GM12878 (cell line): ENCODE measurements around the gene SERPINE2. TPM values are rescaled to one million over a fixed set of nuclear protein-coding genes. Genes with fewer than 3 reads are reported as not detected.

Experiments
- ATAC-seq: fragments of 200-7000 bp; cut with Tn5 transposase; 3 replicates; pipeline ENCODE4 v1.9.1; 2020; ENCODE audit warnings: mild to moderate bottlenecking, moderate library complexity
- BruUV-seq: library from RNA; stranded (reverse); fragments of 400-500 nt; replicated peaks from 2 replicates; lab custom pipeline; 2021; lab: Mats Ljungman, UMichigan
- CTCF ChIA-PET: fragments of 300-600 bp; sonication (Branson Sonifier 250); formaldehyde crosslinking; extraction: SDS; loops from one replicate; lab custom pipeline; 2021; ENCODE audit warnings: inconsistent platforms; lab: Yijun Ruan, JAX
- POLR2A ChIA-PET: fragments of 350-600 bp; formaldehyde crosslinking; extraction: SDS; loops from one replicate; lab custom pipeline; 2021; ENCODE audit warnings: inconsistent platforms; lab: Charles Lee
- RAD21 ChIA-PET: fragments of 300-600 bp; sonication (Branson Sonifier 250); formaldehyde crosslinking; loops from one replicate; lab custom pipeline; 2023; ENCODE audit warnings: antibody characterized with exemption; ENCODE audit not compliant: unreplicated experiment; lab: Charles Lee
- SMC1A ChIA-PET: fragments of 300-600 bp; sonication (Branson Sonifier 250); formaldehyde crosslinking; loops from one replicate; lab custom pipeline; 2023; ENCODE audit not compliant: unreplicated experiment, uncharacterized antibody; lab: Charles Lee
- DNase-seq: peaks from one replicate; pipeline ENCODE4 v3.0.0-alpha.2; 2011; ENCODE audit warnings: low read depth, low spot score
- FAIRE-seq: peaks from 3 replicates; lab custom pipeline; 2011; peaks lifted over from hg19 to GRCh38; lab: Jason Lieb, UNC
- H2AFZ ChIP-seq: 2 replicates; pipeline ENCODE4 v1.6.0; 2011; ENCODE audit warnings: low read depth, low read length, control low read depth; ENCODE audit not compliant: control insufficient read depth
- H3K27ac ChIP-seq: 2 replicates; pipeline ENCODE4 v1.5.1; 2011; ENCODE audit warnings: control low read depth; ENCODE audit not compliant: control insufficient read depth, insufficient read depth
- H3K27me3 ChIP-seq, 2 experiments: replicated peaks in 1 of 2; 2 replicates each; pipeline versions ENCODE4 v1.6.0 to v1.6.1; 2011; ENCODE audit warnings: low read length in 1 of 2; ENCODE audit not compliant: control insufficient read depth in 2 of 2, insufficient read depth in 2 of 2
- H3K36me3 ChIP-seq, 2 experiments: 2 replicates each; pipeline ENCODE4 v1.5.1; 2011; ENCODE audit warnings: low read length in 1 of 2; ENCODE audit not compliant: control insufficient read depth in 2 of 2, insufficient read depth in 2 of 2
- H3K4me1 ChIP-seq: 2 replicates; pipeline ENCODE4 v1.6.1; 2011; ENCODE audit warnings: mild to moderate bottlenecking, low read length, moderate library complexity, mixed read lengths; ENCODE audit not compliant: control insufficient read depth, insufficient read depth
- H3K4me2 ChIP-seq: 2 replicates; pipeline ENCODE4 v1.6.0; 2011; ENCODE audit warnings: control low read depth; ENCODE audit not compliant: control insufficient read depth, insufficient read depth
- H3K4me3 ChIP-seq: fragments of 200-600 bp; sonication (generic); 2 replicates; pipeline ENCODE4 v1.5.1; 2016
- H3K79me2 ChIP-seq: 2 replicates; pipeline ENCODE4 v1.6.0; 2011; ENCODE audit warnings: low read length; ENCODE audit not compliant: control insufficient read depth, insufficient read depth
- H3K9ac ChIP-seq: 2 replicates; pipeline ENCODE4 v1.8.0; 2011; ENCODE audit warnings: low read length, control low read depth, mixed read lengths; ENCODE audit not compliant: control insufficient read depth, insufficient read depth
- H3K9me3 ChIP-seq: replicated peaks from 3 replicates; pipeline ENCODE4 v1.5.1; 2011; ENCODE audit warnings: mild to moderate bottlenecking, low read length; ENCODE audit not compliant: control insufficient read depth, insufficient read depth
- H4K20me1 ChIP-seq: 2 replicates; pipeline ENCODE4 v1.6.0; 2011; ENCODE audit not compliant: control insufficient read depth, insufficient read depth
- BCL11A ChIP-seq: IDR thresholded peaks from 2 replicates; pipeline ENCODE4 v1.6.1; 2011; ENCODE audit warnings: low read depth, low read length
- CBX3 ChIP-seq: fragments of 200-600 bp; sonication (generic); IDR thresholded peaks from 2 replicates; pipeline ENCODE4 v1.6.1; 2016; ENCODE audit warnings: low read depth, borderline replicate concordance
- CBX5 ChIP-seq: sonication (generic); IDR thresholded peaks from 2 replicates; pipeline ENCODE4 v1.6.1; 2016; ENCODE audit warnings: low read depth, moderate library complexity, mild to moderate bottlenecking, inconsistent platforms
- FOXK2 ChIP-seq: fragments of 450-650 bp; IDR thresholded peaks from 2 replicates; pipeline ENCODE4 v1.6.1; 2017; ENCODE audit warnings: mild to moderate bottlenecking, moderate library complexity
- HDGF ChIP-seq: fragments of 450-650 bp; IDR thresholded peaks from 2 replicates; pipeline ENCODE4 v1.6.1; 2016; ENCODE audit warnings: antibody characterized with exemption
- JUNB ChIP-seq: IDR thresholded peaks from 2 replicates; pipeline ENCODE4 v1.6.1; 2016; ENCODE audit warnings: antibody characterized with exemption, mild to moderate bottlenecking
- MEF2B ChIP-seq: fragments of 450-650 bp; IDR thresholded peaks from 2 replicates; pipeline ENCODE4 v1.6.1; 2018; ENCODE audit warnings: mild to moderate bottlenecking, moderate library complexity; ENCODE audit not compliant: partially characterized antibody, poor library complexity, severe bottlenecking
- MXI1 ChIP-seq: fragments of 150-350 bp; IDR thresholded peaks from 2 replicates; pipeline ENCODE4 v1.6.1; 2011; ENCODE audit warnings: low read depth, mild to moderate bottlenecking, inconsistent platforms, low read length, improper control_type of control experiment
- PAX8 ChIP-seq: fragments of 450-650 bp; IDR thresholded peaks from 2 replicates; pipeline ENCODE4 v1.6.1; 2017; ENCODE audit warnings: mild to moderate bottlenecking, moderate library complexity
- PKNOX1 ChIP-seq: fragments of 450-650 bp; IDR thresholded peaks from 2 replicates; pipeline ENCODE4 v1.6.1; 2016; ENCODE audit warnings: mild to moderate bottlenecking
- RAD21 ChIP-seq: IDR thresholded peaks from 2 replicates; pipeline ENCODE4 v1.6.1; 2011; ENCODE audit warnings: mild to moderate bottlenecking, low read depth, low read length, moderate library complexity; ENCODE audit not compliant: insufficient read depth
- REST ChIP-seq: IDR thresholded peaks from 2 replicates; pipeline ENCODE4 v1.6.1; 2012; ENCODE audit warnings: mild to moderate bottlenecking, low read depth, low read length
- SRF ChIP-seq, 2 experiments: IDR thresholded peaks; 2 replicates each; pipeline ENCODE4 v1.6.1; 2011; ENCODE audit warnings: low read depth in 2 of 2, low read length in 2 of 2, mild to moderate bottlenecking in 1 of 2, moderate library complexity in 1 of 2
- ZNF207 ChIP-seq: fragments of 450-650 bp; IDR thresholded peaks from 2 replicates; pipeline ENCODE4 v1.6.1; 2014; ENCODE audit warnings: antibody characterized with exemption, mild to moderate bottlenecking, borderline replicate concordance
- WGBS: methylation state at CpG from one replicate; pipeline ENCODE4 v1.1.6; 2016; ENCODE audit warnings: low lambda C conversion rate; ENCODE audit not compliant: insufficient replicate concordance, insufficient coverage; ENCODE audit errors: missing lambda C conversion rate; 5-methylcytosine and 5-hydroxymethylcytosine counted together
- in situ Hi-C: fragments of 300-500 bp; cut with MboI; formaldehyde crosslinking; loops from 9 replicates; pipeline ENCODE4 v1.14.3; 2018; ENCODE audit warnings: mixed read lengths
- intact Hi-C: fragments of 100-400 bp; cut with micrococcal nuclease; formaldehyde crosslinking; loops from one replicate; pipeline ENCODE4 v1.14.2; 2022; ENCODE audit not compliant: unreplicated experiment
- polyA plus RNA-seq, 11 experiments: library from polyadenylated mRNA; depleted of rRNA in 4 of 11; unstranded in 6 of 11; stranded (reverse) in 5 of 11; fragments of >200 nt; fragmentation: Nextera tagmentation in 4 of 11; fragmentation: Illumina TruSeq in 1 of 11; extraction: Ambion mirVana in 4 of 11; extraction: Trizol in 1 of 11; gene quantifications; 1 replicate in 1 of 11; 2 replicates in 10 of 11; pipeline versions ENCODE4 v1.2.1 to v1.2.3, GENCODE V29; 2011 to 2016; ENCODE audit warnings: inconsistent platforms in 2 of 11, missing spikeins in 2 of 11, low read depth in 1 of 11
- total RNA-seq, 4 experiments: library from RNA; depleted of rRNA in 3 of 4; stranded (reverse); fragments of >200 nt in 3 of 4; fragmentation: Illumina TruSeq in 1 of 4; extraction: Trizol in 1 of 4; gene quantifications; 2 replicates each; pipeline versions ENCODE4 v1.2.1 to v1.2.3, GENCODE V29; 2013 to 2021
- TF ChIP-seq, protein P1 (sequence below): IDR thresholded peaks from 2 replicates; pipeline ENCODE4 v1.6.1; 2011; ENCODE audit warnings: low read depth, low read length, improper control_type of control experiment, borderline replicate concordance

Gene SERPINE2
- total and polyA plus RNA-seq, 10 of the 15 experiments (the other 5 are each of a cell fraction or from before 2014, with no cell fraction given) = 0.18 to 1.7 (median 0.39) TPM

GRCh38 chr2:224030786-224031185 is 8.3 kb downstream of the SERPINE2 start:
- Histone ChIP-seq H3K9ac (no peak overlapping the region), H3K27ac (no peak overlapping the region), H3K9me3 (no peaks in the 10 kb centered on the region; the same call in 2 of the 3 replicates), H3K4me1 (no peaks in the 10 kb centered on the region; the same call in 1 of the 2 replicates), H2AFZ (no peak overlapping the region), H3K79me2 (no peaks in the 10 kb centered on the region), H4K20me1 (no peaks in the 10 kb centered on the region), H3K27me3 (peaks cover 0 to 4% of the 10 kb centered on the region in 2 experiments; a peak in 2 of 4 replicates), H3K4me3 (no peak overlapping the region), H3K36me3 (no peaks in the 10 kb centered on the region), H3K4me2 (no peak overlapping the region)
- TF ChIP-seq CBX5 (no peak), FOXK2 (no peak), RAD21 (no peak), ZNF207 (no peak), MXI1 (no peak), SRF (IDR thresholded peaks at IDR 0.05; ENCODE audit: low read depth in 2 of 2, low read length in 2 of 2) (no peak), MEF2B (no peak), HDGF (no peak), JUNB (no peak), PKNOX1 (no peak), CBX3 (no peak), BCL11A (no peak), PAX8 (no peak), REST (no peak)
- TF ChIP-seq, protein P1, sequence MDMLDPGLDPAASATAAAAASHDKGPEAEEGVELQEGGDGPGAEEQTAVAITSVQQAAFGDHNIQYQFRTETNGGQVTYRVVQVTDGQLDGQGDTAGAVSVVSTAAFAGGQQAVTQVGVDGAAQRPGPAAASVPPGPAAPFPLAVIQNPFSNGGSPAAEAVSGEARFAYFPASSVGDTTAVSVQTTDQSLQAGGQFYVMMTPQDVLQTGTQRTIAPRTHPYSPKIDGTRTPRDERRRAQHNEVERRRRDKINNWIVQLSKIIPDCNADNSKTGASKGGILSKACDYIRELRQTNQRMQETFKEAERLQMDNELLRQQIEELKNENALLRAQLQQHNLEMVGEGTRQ = no peak
- ChIA-PET POLR2A (no interaction called here), CTCF (interaction anchor here (1.0 kb wide), 1 partner anchor 37 kb away, joined by 3 read pairs; no protein-coding TSS in a partner anchor), SMC1A (no interaction called here), RAD21 (no interaction called here)
- intact Hi-C loops = no loop called here
- ATAC-seq (no peak), DNase-seq (no peak), FAIRE-seq (no peak)
- in situ Hi-C loops = no loop called here
- WGBS = 38% methylated on average over 7 of the region's 7 CpGs
- BruUV-seq = no TSS peak
